ENCODE results near the gene SLC26A5. TPM values are rescaled to one million over a fixed set of nuclear protein-coding genes. Genes with fewer than 3 reads are reported as not detected.

Gene SLC26A5
- total and polyA plus RNA-seq, 2 of the 8 experiments (the other 6 are each of a cell fraction or from before 2014, with no cell fraction given): 0.09 to 0.24 TPM

GRCh38 chr7:103462358-103462757 lies 16.4 kb upstream of the SLC26A5 start:
- Histone ChIP-seq H2BK20ac (ENCODE audit: low read length) (no peak overlapping the region), H3K4me2 (ENCODE audit: insufficient read depth in 1 of 2, low read depth in 2 of 2, low read length in 2 of 2) (no peak overlapping the region), H4K20me1 (replicated peaks in 1 of 2; ENCODE audit: control insufficient read depth in 1 of 2, insufficient read depth in 2 of 2, low read length in 2 of 2) (no peaks in the 10 kb centered on the region), H4K91ac (replicated peaks; ENCODE audit: insufficient read length, low read length) (no peak overlapping the region), H2AFZ (ENCODE audit: low read length) (no peak overlapping the region), H3K23ac (ENCODE audit: insufficient read length) (no peak overlapping the region), H3K4me1 (replicated peaks in 1 of 4; ENCODE audit: control insufficient read depth in 3 of 4, insufficient read depth in 4 of 4, low read length in 3 of 4) (no peaks in the 10 kb centered on the region), H2BK5ac (ENCODE audit: low read depth, low read length) (no peak overlapping the region), H3K27me3 (replicated peaks in 1 of 4; ENCODE audit: control insufficient read depth in 3 of 4, extremely low read depth in 1 of 4, insufficient read depth in 3 of 4, low read length in 3 of 4) (no peaks in the 10 kb centered on the region), H4K8ac (ENCODE audit: extremely low read depth, insufficient read depth, low read length) (no peak overlapping the region), H3K14ac (ENCODE audit: insufficient read length) (no peak overlapping the region), H3K4me3 (ENCODE audit: extremely low read depth in 1 of 4, insufficient read depth in 2 of 4, low read depth in 3 of 4, low read length in 4 of 4) (no peak overlapping the region), H2BK120ac (replicated peaks; ENCODE audit: low read depth, low read length) (no peak overlapping the region), H3K23me2 (ENCODE audit: low read depth, low read length) (no peaks in the 10 kb centered on the region), H2AK5ac (ENCODE audit: low read depth, low read length) (no peak overlapping the region), H3K79me1 (ENCODE audit: low read depth, low read length) (no peaks in the 10 kb centered on the region), H4K5ac (ENCODE audit: insufficient read length, low read depth, low read length) (no peak overlapping the region), H3K4ac (replicated peaks; ENCODE audit: insufficient read length, low read depth, low read length) (no peak overlapping the region), H2BK15ac (ENCODE audit: low read length) (no peak overlapping the region), H3K79me2 (ENCODE audit: control insufficient read depth in 1 of 2, insufficient read depth in 2 of 2, low read length in 2 of 2) (no peaks in the 10 kb centered on the region), H3K9ac (replicated peaks in 1 of 4; ENCODE audit: extremely low read depth in 1 of 4, low read depth in 3 of 4, low read length in 3 of 4) (no peak overlapping the region), H2BK12ac (ENCODE audit: low read depth, low read length) (no peak overlapping the region), H3K27ac (ENCODE audit: low read depth, low read length) (no peak overlapping the region), H3K18ac (ENCODE audit: extremely low read depth, low read length) (no peak overlapping the region), H3K36me3 (ENCODE audit: control insufficient read depth in 2 of 4, insufficient read depth in 4 of 4, low read length in 3 of 4) (no peaks in the 10 kb centered on the region), H3K9me3 (ENCODE audit: insufficient read depth in 2 of 2, low read depth in 1 of 2, low read length in 1 of 2) (no peaks in the 10 kb centered on the region), H3K56ac (replicated peaks; ENCODE audit: insufficient read length, low read depth, low read length) (no peak overlapping the region)
- ChIA-PET POLR2A (ENCODE audit: partially characterized antibody) (no interaction called here), CTCF (ENCODE audit: partially characterized antibody) (interaction anchor here (1.1 to 1.2 kb wide), 2 partner anchors 13 to 60 kb away, joined by 3 to 4 read pairs; no protein-coding TSS in a partner anchor)
- WGBS, 2 experiments (ENCODE audit: extremely low coverage in 1 of 2, insufficient coverage in 1 of 2, insufficient read length in 1 of 2, insufficient replicate concordance in 2 of 2, low coverage in 1 of 2, low lambda C conversion rate in 2 of 2, missing lambda C conversion rate in 1 of 2): 93% methylated on average over 7 of the region's 7 CpGs; no CpG with 5 or more reads in 1 of the 2 experiments
- DNase-seq (ENCODE audit: low read depth in 1 of 2, low spot score in 2 of 2): no peak
- FAIRE-seq: no peak
- TF ChIP-seq TAF7 (optimal IDR thresholded peaks at IDR 0.05; ENCODE audit: borderline replicate concordance, low read depth, low read length) (no peak), TCF12 (IDR thresholded peaks at IDR 0.05; ENCODE audit: low read depth, low read length) (no peak), SP1 (IDR thresholded peaks at IDR 0.05; ENCODE audit: low read depth, low read length) (no peak), CEBPB (IDR thresholded peaks at IDR 0.05; ENCODE audit: low read depth, low read length) (no peak), GABPA (IDR thresholded peaks at IDR 0.05; ENCODE audit: borderline replicate concordance, insufficient read depth, low read length) (no peak), BACH1 (IDR thresholded peaks at IDR 0.05; ENCODE audit: low read length) (no peak), TAF1 (IDR thresholded peaks at IDR 0.05; ENCODE audit: low read depth, low read length) (no peak), GTF2F1 (IDR thresholded peaks at IDR 0.05; ENCODE audit: borderline replicate concordance, low read depth, low read length) (no peak), ATF2 (IDR thresholded peaks at IDR 0.05; ENCODE audit: low read length) (no peak), RFX5 (IDR thresholded peaks at IDR 0.05; ENCODE audit: borderline replicate concordance, low read depth, low read length) (no peak), POLR2A (IDR thresholded peaks at IDR 0.05; ENCODE audit: control extremely low read depth in 1 of 2, low read depth in 2 of 2, low read length in 2 of 2) (no peak), SP2 (IDR thresholded peaks at IDR 0.05; ENCODE audit: low read length) (no peak), KDM1A (IDR thresholded peaks at IDR 0.05; ENCODE audit: borderline replicate concordance, low read length) (no peak), FOSL1 (IDR thresholded peaks at IDR 0.05; ENCODE audit: insufficient read depth, low read depth, low read length) (no peak)
